IPS-NIHi11 (cell line): Measurements from ENCODE around the gene PRELID1.
"Not testable (repeated sequence)": the region's sequence is repeated elsewhere in the genome, so short reads cannot be mapped to it uniquely, and the experiment has no call there.

Experiments used
- DNase-seq: peaks from one replicate; pipeline ENCODE4 v3.0.0; 2012; ENCODE audit warnings: mixed read lengths, low spot score

Gene PRELID1

GRCh38 chr5:177300236-177300880, 3.2 kb upstream of the PRELID1 start:
- DNase-seq = peak; percentile 44

- DNase-seq = no peak
Observed at GRCh38 chr5:177300951-177301350, 2.6 kb upstream of the PRELID1 start.

- DNase-seq = no peak
Observed at GRCh38 chr5:177301503-177302165, 2.0 kb upstream of the PRELID1 start.

DNA sequence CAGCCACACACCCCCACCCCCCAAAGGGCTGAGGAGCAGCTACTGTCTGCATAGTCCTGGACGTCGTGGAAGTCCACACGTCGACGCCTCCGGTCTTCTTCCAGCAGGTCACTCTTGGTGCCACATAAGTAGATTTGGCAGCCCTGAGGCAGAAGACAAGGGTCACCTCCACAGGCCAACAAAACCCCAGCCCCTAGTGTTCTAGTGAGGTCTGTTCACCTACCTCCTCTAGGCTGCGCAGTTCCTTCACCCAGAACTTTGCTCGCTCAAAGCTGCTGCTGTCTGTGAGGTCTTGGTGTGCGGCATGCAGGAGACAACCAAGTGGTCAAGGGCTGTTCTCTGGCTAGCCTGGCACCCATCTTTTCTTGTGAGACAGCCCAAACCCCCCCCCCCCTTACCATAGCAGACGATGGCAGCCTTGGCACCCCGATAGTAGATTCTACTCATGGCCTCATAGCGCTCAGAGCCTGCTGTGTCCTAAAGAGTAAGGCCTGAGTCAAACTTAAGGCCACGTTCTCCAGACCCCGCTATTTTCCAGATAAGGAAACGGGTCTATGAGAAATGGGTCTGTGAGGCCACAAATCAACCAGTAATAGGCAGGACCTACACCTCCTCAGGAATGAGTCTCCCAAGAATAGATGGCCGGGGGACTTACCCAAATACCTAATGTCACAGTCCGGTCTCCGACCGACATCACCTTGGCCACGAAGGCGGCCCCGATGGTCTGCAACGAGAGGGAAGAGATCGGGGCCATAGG, 1.1 kb upstream of the PRELID1 start:
- DNase-seq = no peak

GRCh38 chr5:177303925-177304391, 359 bp downstream of the PRELID1 start:
- no peak for DNase-seq

DNA sequence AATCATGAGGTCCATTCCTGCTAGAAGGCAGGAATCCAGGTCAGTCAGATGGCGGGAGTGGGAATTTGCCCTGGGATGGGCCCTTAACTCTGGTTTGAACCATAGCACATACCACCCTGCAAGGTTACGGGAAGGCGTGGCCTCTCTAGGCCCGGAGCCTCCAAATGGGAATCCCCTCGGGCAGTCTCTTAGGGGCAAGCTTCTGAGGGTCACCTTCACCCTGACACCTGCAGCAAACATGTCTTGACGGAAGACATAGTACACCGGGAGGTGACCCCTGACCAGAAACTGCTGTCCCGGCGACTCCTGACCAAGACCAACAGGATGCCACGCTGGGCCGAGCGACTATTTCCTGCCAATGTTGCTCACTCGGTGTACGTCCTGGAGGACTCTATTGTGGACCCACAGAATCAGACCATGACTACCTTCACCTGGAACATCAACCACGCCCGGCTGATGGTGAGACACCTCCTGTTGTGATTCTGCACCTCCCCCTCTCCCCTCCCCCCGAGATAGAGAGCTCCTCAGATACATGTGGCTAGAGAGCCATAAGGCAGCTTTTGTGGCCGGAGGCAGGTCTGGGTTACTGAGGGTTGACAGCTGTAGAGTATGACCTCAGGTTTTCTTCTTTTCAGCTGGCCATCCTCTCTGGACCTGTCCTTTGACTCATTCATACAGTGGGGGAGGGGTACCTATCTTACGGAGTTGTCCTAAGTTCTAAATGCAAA, 957 bp downstream of the PRELID1 start:
- DNase-seq = no peak

DNA sequence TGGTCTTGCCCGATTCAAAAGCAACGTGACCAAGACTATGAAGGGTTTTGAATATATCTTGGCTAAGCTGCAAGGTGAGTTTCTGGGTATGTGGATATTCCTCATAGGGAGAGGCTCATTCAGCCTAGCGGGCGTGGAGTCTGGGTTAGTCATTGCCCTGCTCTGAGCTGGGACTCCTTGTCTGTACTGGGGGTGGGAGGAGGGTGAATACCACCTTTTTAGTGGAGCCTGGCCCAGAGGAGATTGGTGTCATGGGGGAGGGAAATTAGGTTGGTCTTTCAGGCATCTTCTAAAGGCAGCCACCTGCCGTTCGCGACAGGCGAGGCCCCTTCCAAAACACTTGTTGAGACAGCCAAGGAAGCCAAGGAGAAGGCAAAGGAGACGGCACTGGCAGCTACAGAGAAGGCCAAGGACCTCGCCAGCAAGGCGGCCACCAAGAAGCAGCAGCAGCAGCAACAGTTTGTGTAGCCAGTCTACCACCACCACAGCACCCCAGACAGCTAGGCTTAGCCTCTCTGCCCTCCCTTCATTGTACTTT, 2.6 kb downstream of the PRELID1 start:
- DNase-seq = not testable (repeated sequence)

- DNase-seq = no peak
Observed at GRCh38 chr5:177306674-177307543, 3.3 kb downstream of the PRELID1 start.

GRCh38 chr5:177307544-177308363, 4.2 kb downstream of the PRELID1 start:
- DNase-seq = no peak

DNA sequence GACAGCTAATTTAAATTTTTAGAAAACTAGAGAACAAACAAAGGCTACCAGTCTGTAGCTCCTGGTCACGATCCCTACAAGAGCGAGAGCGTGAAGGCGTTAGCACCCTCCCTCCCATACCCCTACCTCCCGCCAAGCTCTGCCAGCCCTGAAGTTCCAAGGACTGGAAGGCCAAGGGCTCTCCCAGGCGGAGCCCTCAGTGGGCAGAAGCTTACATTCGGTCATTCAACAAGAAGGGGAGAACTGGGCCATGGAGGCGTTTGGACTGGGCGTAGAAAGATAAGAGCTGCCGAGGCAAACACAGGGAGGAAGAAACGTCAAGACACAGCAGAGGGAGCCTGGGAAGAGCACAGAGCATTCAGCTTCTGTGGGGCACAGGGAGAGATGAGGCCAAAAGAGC, 5.1 kb downstream of the PRELID1 start:
- DNase-seq = no peak

DNA sequence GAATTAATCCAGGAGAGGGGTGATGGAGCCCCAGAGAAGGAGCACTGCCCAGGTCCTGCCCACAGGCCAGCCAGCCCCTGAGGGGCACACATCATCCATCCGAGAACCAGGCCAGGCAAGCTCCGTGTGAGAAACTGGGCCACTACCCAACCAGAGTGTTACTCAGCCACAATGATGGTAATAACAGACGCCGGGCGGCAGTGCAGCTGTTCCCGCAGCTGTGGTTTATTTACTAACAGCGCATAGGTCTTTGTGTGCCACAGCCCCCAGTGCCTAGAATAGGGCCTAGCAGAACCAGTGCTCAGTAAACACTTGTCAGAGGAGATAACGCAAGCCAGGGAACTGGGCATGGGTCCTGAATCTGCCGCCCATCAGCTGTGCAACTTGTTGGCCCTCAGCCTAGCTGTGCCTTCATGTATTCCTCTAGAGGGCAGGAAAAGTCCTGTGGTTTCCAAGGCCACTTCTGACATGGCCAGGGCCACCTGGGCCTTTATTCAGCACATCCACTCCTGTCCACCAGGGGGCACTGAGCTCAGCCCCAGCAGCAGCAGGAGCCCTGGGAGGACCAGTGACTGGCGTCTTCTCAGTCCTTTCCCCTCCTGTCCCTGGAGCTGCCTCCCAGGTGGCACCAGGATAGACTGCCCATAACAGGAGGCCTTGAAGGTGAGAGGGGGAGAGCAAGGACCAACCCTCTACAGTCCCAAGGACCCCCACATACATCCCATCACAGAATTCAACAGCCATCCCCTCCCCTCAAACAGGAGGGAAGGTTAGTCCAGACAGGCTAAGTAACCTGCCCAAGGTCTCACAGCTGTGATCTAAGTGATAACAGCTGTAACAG, 6.0 kb downstream of the PRELID1 start:
- DNase-seq = peak; percentile 78

GRCh38 chr5:177310332-177310731, 6.7 kb downstream of the PRELID1 start:
- DNase-seq = no peak

DNA sequence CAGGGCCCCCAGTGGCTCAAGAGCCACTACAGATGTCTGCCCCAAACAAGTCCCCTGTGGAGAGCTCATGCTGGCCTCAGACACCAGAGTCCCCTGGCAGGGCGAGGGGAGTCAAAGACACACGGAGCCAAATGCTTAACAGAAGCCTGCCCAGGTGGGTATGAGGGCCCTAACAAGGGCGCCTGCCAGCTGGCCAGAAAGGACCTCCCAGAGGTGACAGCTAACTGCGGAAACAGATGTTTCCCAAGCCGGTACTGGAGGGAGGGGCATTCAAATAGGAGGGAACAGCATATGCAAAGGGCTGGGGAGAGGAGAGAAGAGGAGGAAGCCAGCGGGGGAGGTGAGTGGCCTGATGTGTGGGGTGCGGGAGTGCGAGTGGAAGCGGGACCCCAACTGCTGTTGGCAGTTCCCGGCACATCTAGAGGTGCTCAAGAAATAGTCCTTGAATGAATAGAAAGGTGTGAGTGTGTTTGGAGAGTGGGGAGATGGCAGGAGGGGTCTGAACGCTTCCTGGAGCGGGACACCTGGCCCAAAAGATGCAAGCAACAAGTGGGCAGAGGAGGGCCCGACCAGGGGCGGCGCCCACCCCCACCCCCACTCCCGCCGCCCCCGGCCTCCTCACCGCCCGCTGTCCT, 7.3 kb downstream of the PRELID1 start:
- no peak for DNase-seq

- no peak for DNase-seq
Observed at GRCh38 chr5:177311392-177311722, 7.8 kb downstream of the PRELID1 start.

DNA sequence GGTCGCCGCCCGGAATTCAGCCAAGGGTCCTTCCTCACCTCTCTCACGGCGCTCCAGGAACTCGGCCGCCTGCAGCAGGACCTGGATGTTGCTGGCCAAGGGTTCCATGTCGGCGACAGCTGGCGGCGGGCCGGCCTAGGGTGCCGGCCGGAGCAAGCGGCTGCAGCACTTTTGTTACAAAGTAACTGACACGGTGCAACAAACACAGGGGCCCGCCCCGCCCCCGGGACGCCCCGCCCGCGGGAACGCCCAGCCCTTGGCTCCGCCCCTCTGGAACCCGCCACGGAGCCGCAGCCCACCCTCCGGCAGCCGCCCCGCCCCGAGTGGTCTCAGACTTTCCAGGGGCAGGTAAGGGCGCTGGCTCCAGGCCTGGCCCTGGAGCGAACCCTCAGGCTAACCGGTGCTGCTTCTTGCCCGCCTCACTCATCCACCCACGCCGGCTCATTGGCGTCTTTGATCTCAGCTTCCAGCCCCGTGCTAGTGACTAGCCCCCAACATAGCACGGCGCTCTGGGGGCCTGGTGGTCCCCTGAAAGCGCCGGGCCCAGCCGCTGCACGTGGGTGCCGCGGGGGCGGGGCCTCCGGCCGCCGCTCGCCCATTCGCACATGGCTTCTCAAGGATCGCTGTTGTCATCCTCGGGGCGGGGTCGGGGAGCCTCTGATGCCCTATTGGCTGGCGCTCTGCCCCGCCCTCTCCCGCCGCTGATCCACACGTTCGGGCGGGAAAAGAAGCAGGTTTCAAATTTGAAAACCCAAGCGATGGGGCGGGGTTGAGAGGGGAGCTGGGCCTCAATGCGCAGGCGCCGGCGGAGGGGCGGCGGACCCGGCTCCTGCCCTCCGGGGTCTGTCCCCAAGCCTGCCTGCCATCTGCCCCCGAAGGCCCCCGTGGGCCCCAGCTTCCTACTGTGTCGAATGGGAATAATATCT, 8.4 kb downstream of the PRELID1 start, which contains the start of gene MXD3:
Gene MXD3 (minus strand): TSS at position 176 of the 926 bp plus-strand sequence. CDS start 68 bp downstream, at position 108.
- peak; percentile 92 for DNase-seq

DNA sequence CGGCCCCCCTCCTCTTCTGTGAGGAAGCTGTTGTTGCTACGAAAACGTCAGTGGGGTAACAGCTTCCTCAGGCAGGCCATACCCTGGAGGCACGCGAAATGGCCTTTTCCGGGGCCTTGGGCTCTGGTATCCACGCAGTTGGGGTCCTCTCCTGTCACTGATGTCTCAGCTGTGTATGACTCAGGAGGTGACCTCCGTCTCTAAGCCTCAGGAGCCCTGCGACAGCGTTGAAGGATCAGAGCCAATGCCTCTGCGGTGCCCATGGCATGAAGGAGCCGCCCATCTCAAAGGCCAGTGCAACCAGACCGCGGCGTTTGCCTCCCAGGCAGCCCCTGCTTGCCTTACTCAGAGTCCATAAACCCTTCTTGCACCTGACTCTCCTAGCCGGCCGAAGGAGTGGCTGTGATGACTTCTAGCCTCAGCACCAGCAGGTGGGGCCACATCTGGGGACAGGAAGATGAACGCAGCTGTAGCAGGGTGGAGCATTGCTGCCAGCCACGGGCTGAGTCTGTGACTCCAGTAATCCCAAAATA, 9.1 kb downstream of the PRELID1 start:
- peak; percentile 42 for DNase-seq

GRCh38 chr5:177313561-177314259, 10.1 kb downstream of the PRELID1 start:
- no peak for DNase-seq
